Skeletal muscle satellite cell (primary cell): Measurements from ENCODE around the gene ETDA. TPM values are rescaled to one million over a fixed set of nuclear protein-coding genes. Genes with fewer than 3 reads are reported as not detected.
"Not testable (repeated sequence)": the region's sequence is repeated elsewhere in the genome, so short reads cannot be mapped to it uniquely, and the experiment has no call there.

Source experiments
- H3K27me3 ChIP-seq: 2 replicates; pipeline ENCODE4 v1.7.0; 2013; ENCODE audit warnings: low read length; ENCODE audit not compliant: control insufficient read depth, insufficient read depth
- H3K36me3 ChIP-seq: 2 replicates; pipeline ENCODE4 v1.7.0; 2013; ENCODE audit warnings: mild to moderate bottlenecking, control low read depth, low read length; ENCODE audit not compliant: insufficient read depth
- H3K4me1 ChIP-seq: 2 replicates; pipeline ENCODE4 v1.7.0; 2013; ENCODE audit warnings: low read length; ENCODE audit not compliant: control insufficient read depth, insufficient read depth
- H3K4me2 ChIP-seq: 2 replicates; pipeline ENCODE4 v1.7.0; 2013; ENCODE audit warnings: mild to moderate bottlenecking, low read length
- H3K4me3 ChIP-seq: 2 replicates; pipeline ENCODE4 v1.7.0; 2013; ENCODE audit warnings: low read length
- H3K9ac ChIP-seq: 2 replicates; pipeline ENCODE4 v1.7.0; 2013; ENCODE audit warnings: mild to moderate bottlenecking, low read depth, low read length, moderate library complexity
- H3K9me3 ChIP-seq: replicated peaks from 2 replicates; pipeline ENCODE4 v1.7.0; 2013; ENCODE audit warnings: mild to moderate bottlenecking, control low read depth, low read length
- total RNA-seq: library from RNA; depleted of rRNA; stranded (reverse); fragments of >200 nt; gene quantifications from 2 replicates; pipeline ENCODE4 v1.2.3, GENCODE V29; 2012; rRNA removed

Gene ETDA
- total RNA-seq: not detected in 2 replicates

DNA sequence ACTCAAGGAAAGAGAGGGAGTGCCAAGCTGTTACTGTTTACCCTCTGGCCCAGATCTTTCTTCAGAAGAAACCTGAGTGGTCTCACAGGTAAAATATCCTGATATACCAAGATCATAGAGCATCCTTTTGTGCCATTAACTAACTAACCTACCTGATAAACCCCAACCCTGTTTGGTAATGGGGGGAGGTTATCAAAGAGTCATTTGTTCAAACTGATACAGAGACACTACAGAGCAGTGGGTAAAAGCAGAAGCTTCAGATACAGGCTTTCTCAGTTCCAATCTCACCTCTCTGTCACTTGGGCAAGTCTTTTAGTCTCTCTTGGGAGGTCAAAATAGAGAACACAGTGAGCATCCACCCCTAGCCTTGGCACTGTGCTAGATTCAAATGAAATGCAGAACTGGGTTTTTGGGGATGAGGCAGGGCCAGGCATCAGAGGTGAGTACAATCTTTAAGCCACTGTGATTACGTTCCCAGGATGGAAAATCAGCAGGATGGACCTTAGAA, at the start of gene ETDA:
TSS of gene ETDA (plus strand) at position 51 of the 508 bp plus-strand sequence. CDS start 1,216 bp downstream, outside the sequence.
- H3K27me3 ChIP-seq, H3K4me3 ChIP-seq, H3K4me1 ChIP-seq, H3K4me2 ChIP-seq, H3K9ac ChIP-seq, H3K9me3 ChIP-seq, H3K36me3 ChIP-seq: not testable (repeated sequence)

DNA sequence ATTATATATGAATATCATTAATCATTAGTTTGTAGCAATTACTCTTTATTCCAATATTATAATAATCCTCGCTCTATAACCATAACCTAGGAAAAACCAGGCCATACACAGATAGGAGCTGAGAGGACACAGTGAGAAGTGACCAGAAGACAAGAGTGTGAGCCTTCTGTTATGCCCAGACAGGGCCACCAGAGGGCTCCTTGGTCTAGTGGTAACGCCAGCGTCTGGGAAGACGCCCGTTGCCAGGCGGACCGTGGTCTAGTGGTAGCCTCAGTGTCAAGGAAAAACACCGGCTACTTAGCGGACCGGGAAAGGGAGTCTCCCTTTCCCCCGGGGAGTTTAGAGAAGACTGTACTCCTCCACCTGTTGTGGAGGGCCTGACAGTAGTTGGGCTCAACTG, 45.4 kb upstream of the ETDA start:
- not testable (repeated sequence) for H3K36me3 ChIP-seq, H3K4me1 ChIP-seq, H3K4me2 ChIP-seq, H3K9me3 ChIP-seq, H3K4me3 ChIP-seq, H3K9ac ChIP-seq
- peaks cover 20% of the 10 kb centered on the region for H3K27me3 ChIP-seq

DNA sequence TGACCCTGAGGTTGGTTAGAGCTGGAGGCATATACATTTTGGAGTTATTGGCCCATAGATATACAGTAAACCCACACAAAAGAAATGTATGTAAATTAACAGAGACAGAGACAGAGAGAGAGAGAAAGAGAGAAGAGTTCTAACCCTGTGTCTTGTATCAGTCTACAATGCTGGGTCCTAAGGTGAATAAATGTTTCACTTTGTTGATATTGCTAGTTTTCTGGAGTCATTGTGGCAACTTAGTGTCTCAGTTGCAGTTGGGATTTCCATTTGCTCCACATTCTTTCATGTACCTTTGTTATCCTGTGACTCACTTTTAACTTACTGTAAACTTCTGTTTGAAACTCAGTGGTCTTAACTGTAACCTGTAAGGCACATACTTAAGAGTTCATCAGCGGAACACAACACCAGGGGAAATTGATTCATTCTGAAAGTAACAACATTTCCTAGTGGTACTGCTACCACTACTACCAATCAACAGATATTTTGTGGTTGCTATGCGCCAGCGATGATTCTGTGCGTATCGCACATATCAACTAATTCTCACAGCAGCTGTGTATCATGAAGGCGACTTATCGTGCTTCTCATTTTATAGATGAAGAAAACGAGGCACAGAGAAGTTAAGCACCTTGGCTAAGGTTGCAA, 38.5 kb upstream of the ETDA start:
- H3K4me2 ChIP-seq: no peak overlapping the region
- no peaks in the 10 kb centered on the region for H3K4me1 ChIP-seq
- H3K4me3 ChIP-seq: no peak overlapping the region
- peaks cover 13% of the 10 kb centered on the region for H3K27me3 ChIP-seq
- H3K9me3 ChIP-seq: no peaks in the 10 kb centered on the region
- no peak overlapping the region for H3K9ac ChIP-seq
- no peaks in the 10 kb centered on the region for H3K36me3 ChIP-seq

DNA sequence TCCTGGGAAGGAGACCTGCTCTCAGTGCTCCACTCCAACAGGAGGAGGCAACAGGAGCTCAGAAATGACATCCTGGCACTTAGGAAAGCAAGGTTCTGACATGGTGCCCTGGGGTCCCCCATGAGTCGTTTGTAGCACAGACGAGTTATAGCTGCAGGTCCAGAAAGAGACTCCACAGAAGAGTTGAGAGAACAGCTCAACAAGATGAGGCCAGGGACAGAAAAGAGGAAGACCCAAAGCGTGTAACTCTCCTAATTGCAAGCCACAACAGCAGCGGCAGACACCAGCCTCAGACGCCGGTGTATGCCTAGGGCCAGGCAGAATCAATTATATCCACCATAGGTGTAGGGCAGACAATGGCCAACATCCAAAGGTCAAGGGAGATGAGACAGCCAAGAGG, 5.9 kb upstream of the ETDA start:
- H3K4me3 ChIP-seq, H3K27me3 ChIP-seq, H3K4me1 ChIP-seq, H3K36me3 ChIP-seq, H3K4me2 ChIP-seq, H3K9ac ChIP-seq, H3K9me3 ChIP-seq: not testable (repeated sequence)

DNA sequence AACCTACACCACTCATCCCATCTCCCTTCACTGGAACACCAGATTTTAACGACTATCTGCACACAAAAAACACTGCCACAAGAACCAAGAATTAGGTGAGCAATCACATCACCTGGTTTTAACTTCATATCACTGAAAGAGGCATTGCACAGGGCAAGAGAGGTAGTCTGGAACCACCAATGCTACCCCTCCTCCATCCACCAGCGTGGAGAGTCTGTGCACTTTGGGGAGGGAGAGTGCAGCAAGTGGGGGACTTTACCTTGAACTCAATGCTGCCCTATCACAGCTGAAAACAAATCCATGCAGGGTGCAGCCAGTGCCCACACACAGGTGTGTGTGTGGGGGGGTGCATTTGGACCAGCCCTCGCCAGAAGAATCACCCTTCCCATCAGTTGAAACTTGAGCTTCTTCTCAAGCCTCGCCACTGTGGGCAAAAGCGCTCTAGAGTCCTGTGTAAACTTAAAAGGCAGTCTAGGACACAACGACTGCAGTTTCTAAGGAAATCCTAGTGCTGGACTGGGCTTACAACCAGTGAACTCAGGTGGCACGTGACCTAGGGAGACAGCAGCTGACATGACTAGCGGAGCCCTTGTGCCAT, 4.3 kb downstream of the ETDA start:
- not testable (repeated sequence) for H3K9ac ChIP-seq, H3K4me1 ChIP-seq, H3K27me3 ChIP-seq, H3K4me3 ChIP-seq, H3K4me2 ChIP-seq, H3K9me3 ChIP-seq, H3K36me3 ChIP-seq

DNA sequence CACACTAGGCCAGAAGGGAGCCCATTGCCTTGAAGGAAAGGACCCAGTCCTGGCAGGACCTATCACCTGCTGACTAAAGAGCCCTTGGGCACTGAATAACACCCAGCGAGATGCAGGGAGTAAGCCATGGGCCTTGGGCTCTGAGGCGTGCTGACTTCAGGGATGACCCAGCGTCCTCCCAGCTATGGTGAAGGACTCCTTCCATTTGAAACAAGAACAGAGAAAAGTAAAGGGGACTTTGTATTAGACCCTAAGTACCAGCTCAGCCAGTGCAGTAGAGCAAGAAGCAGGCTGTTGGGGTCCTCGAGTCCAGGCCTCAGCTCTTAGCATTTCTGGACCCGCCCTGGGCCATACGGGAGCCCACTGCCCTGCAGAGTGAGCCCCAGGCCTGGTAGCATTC, 5.1 kb downstream of the ETDA start:
- no peak overlapping the region for H3K4me2 ChIP-seq
- H3K27me3 ChIP-seq: no peaks in the 10 kb centered on the region
- no peak overlapping the region for H3K4me3 ChIP-seq
- H3K36me3 ChIP-seq: no peaks in the 10 kb centered on the region
- H3K4me1 ChIP-seq: no peaks in the 10 kb centered on the region
- H3K9me3 ChIP-seq: no peaks in the 10 kb centered on the region
- no peak overlapping the region for H3K9ac ChIP-seq

DNA sequence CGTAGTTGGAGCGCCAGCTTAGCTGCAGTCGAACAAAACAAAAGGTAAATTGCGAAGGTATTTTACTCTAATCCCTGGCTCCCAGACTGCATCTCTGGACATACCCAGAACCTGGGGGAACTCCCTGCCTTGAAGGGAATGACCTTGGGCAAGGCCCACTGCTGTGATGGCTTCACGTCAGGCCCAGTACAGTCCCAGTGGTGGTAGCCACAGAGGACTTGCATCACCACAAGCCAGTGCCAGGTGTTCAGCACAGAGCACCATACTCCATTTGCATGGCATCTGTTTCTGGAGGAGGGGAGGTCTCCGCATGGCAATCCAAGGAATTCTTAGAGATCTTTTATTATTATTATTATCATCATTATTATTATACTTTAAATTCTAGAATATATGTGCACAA, 5.6 kb downstream of the ETDA start:
- Histone ChIP-seq H3K9me3 (no peaks in the 10 kb centered on the region), H3K4me3 (no peak overlapping the region), H3K27me3 (no peaks in the 10 kb centered on the region), H3K9ac (no peak overlapping the region), H3K36me3 (no peaks in the 10 kb centered on the region), H3K4me2 (no peak overlapping the region), H3K4me1 (no peaks in the 10 kb centered on the region)

DNA sequence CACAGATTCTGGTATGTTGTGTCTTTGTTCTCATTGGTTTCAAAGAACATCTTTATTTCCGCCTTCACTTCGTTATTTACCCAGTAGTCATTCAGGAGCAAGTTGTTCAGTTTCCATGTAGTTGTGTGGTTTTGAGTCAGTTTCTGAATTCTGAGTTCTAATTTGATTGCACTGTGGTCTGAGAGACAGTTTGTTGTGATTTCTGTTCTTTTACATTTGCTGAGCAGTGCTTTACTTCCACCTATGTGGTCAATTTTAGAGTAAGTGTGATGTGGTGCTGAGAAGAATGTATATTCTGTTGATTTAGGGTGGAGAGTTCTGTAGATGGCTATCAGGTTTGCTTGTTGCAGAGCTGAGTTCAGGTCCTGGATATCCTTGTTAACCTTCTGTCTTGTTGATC, 9.1 kb downstream of the ETDA start:
- H3K9ac ChIP-seq, H3K9me3 ChIP-seq, H3K36me3 ChIP-seq, H3K4me2 ChIP-seq, H3K4me3 ChIP-seq, H3K4me1 ChIP-seq, H3K27me3 ChIP-seq: not testable (repeated sequence)

DNA sequence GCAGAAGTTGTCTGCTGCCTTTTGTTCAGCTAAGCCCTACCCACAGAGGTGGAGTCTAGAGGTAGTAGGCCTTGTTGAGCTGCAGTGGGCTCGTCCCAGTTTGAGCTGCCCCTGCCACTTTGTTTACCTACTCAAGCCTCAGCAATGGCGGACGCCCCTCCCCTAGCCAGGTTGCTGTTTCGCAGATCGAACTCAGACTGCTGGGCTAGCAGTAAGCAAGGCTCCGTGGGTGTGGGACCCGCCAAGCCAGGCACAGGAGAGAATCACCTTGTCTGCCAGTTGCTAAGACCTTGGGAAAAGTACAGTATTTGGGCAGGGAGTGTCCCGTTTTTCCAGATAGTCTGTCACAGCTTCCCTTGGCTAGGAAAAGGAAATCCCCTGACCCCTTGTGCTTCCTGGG, 11.5 kb downstream of the ETDA start:
- H3K27me3 ChIP-seq, H3K9ac ChIP-seq, H3K4me2 ChIP-seq, H3K36me3 ChIP-seq, H3K9me3 ChIP-seq, H3K4me3 ChIP-seq, H3K4me1 ChIP-seq: not testable (repeated sequence)

DNA sequence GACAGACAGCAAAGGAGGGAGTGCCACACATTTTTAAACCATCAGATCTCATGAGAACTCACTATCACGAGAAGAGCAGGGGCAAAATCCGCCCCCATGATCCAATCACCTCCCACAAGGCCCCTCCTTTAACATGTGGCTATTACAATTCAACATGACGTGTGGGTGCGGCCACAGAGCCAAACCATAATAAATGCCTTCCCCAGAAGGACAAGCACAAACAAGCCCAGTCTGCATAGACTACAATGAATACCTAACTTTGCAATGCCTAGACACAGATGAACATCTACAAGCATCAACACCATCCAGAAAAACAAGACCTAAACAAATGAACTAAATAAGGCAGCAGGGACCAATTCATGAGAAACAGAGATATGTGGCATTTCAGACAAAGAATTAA, 12.3 kb downstream of the ETDA start:
- Histone ChIP-seq H3K9ac (no peak overlapping the region), H3K27me3 (no peaks in the 10 kb centered on the region), H3K4me2 (no peak overlapping the region), H3K9me3 (peaks cover 3% of the 10 kb centered on the region), H3K4me3 (no peak overlapping the region), H3K36me3 (no peaks in the 10 kb centered on the region), H3K4me1 (no peaks in the 10 kb centered on the region)

DNA sequence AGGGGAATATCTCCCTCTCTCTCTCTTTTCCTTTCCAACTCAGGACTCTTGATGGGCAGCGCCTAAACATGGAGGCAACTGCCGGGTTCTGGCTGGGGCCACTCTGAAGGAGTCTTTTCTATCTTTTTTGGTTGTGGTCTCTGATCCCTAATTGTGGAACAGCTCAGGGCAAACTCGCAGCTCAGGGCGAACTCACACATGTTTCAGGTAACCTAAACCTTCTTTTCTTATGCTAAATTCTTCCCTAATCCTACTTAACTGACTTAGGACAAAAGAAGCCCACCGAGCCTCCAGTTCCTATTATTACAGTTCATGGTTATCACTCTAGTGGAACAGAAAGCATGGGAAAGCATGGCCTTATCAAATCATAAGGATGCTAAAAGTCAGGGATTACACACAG, 21.3 kb downstream of the ETDA start:
- no peak overlapping the region for H3K4me3 ChIP-seq
- no peak overlapping the region for H3K9ac ChIP-seq
- no peaks in the 10 kb centered on the region for H3K27me3 ChIP-seq
- H3K4me2 ChIP-seq: no peak overlapping the region
- H3K9me3 ChIP-seq: peaks cover 3% of the 10 kb centered on the region
- H3K36me3 ChIP-seq: no peaks in the 10 kb centered on the region
- no peaks in the 10 kb centered on the region for H3K4me1 ChIP-seq

DNA sequence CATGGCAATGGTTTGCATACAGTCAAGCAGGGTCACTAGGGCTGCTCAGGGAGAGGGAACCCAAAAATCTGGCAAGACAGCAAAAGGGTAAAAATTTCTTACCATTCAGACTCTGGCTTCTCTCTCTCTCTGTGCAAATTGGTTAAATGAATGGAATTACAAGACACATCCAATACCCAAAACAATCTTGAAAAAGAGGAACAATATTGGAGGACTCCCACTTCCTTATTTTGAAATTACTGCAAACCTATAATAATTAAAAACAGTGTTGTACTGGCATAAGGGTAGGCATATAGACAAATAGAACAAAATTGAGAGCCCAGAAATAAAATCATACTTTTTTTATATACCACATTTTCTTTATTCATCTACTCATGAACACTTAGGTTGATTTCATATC, 24.1 kb downstream of the ETDA start:
- H3K4me2 ChIP-seq: no peak overlapping the region
- H3K4me3 ChIP-seq: no peak overlapping the region
- no peaks in the 10 kb centered on the region for H3K9me3 ChIP-seq
- H3K36me3 ChIP-seq: no peaks in the 10 kb centered on the region
- no peak overlapping the region for H3K9ac ChIP-seq
- no peaks in the 10 kb centered on the region for H3K4me1 ChIP-seq
- no peaks in the 10 kb centered on the region for H3K27me3 ChIP-seq
